ENCODE data around the gene PDP2. TPM values are rescaled to one million over a fixed set of nuclear protein-coding genes. Genes with fewer than 3 reads are reported as not detected.

Gene PDP2
- total RNA-seq, 2 experiments from 2014 or later, result 3.3 to 5.9 TPM

- ATAC-seq (ENCODE audit: poor library complexity), result no peak
- H3K4me3 ChIP-seq (ENCODE audit: low read length), result no peak overlapping the region
- peaks cover 4% of the 10 kb centered on the region for H3K36me3 ChIP-seq (ENCODE audit: insufficient read depth, low read length)
- intact Hi-C loops (cut with DNase I, micrococcal nuclease), result no loop called here
- Mint-ChIP-seq H3K27me3 (no peaks in the 10 kb centered on the region), H3K36me3 (ENCODE audit: low read depth) (peaks cover 31% of the 10 kb centered on the region), H3K27ac (no peak overlapping the region), H3K9me3 (no peaks in the 10 kb centered on the region), H3K4me1 (ENCODE audit: low read depth) (peaks cover 29% of the 10 kb centered on the region), H3K4me3 (no peak overlapping the region)
- no peaks in the 10 kb centered on the region for H3K27me3 ChIP-seq (ENCODE audit: control insufficient read depth in 1 of 2, insufficient read depth in 2 of 2, low read length in 2 of 2)
- H3K9me3 ChIP-seq (ENCODE audit: control insufficient read depth in 1 of 2, insufficient read depth in 1 of 2, low read length in 2 of 2), result no peaks in the 10 kb centered on the region
- TF ChIP-seq, protein P1, sequence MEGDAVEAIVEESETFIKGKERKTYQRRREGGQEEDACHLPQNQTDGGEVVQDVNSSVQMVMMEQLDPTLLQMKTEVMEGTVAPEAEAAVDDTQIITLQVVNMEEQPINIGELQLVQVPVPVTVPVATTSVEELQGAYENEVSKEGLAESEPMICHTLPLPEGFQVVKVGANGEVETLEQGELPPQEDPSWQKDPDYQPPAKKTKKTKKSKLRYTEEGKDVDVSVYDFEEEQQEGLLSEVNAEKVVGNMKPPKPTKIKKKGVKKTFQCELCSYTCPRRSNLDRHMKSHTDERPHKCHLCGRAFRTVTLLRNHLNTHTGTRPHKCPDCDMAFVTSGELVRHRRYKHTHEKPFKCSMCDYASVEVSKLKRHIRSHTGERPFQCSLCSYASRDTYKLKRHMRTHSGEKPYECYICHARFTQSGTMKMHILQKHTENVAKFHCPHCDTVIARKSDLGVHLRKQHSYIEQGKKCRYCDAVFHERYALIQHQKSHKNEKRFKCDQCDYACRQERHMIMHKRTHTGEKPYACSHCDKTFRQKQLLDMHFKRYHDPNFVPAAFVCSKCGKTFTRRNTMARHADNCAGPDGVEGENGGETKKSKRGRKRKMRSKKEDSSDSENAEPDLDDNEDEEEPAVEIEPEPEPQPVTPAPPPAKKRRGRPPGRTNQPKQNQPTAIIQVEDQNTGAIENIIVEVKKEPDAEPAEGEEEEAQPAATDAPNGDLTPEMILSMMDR (IDR thresholded peaks at IDR 0.05), result no peak
- peaks cover 10% of the 10 kb centered on the region for H3K4me1 ChIP-seq (ENCODE audit: insufficient read depth, low read length)
- H3K27ac ChIP-seq (ENCODE audit: low read depth in 1 of 2, low read length in 2 of 2), result no peak overlapping the region
- POLR2A ChIA-PET, result no interaction called here
- CTCF ChIA-PET, result interaction anchor here (0.6 to 2.2 kb wide), 2 partner anchors 18 to 381 kb away, joined by 4 to 5 read pairs; no protein-coding TSS in a partner anchor
- DNase-seq, result no peak
Measured at GRCh38 chr16:66890799-66891198, 10.5 kb downstream of the PDP2 start.

- intact Hi-C loops (cut with DNase I, micrococcal nuclease), result no loop called here
- Histone ChIP-seq H3K4me1 (ENCODE audit: insufficient read depth, low read length) (peaks cover 10% of the 10 kb centered on the region), H3K4me3 (ENCODE audit: low read length) (no peak overlapping the region), H3K36me3 (ENCODE audit: insufficient read depth, low read length) (no peaks in the 10 kb centered on the region), H3K27me3 (ENCODE audit: control insufficient read depth in 1 of 2, insufficient read depth in 2 of 2, low read length in 2 of 2) (no peaks in the 10 kb centered on the region), H3K27ac (ENCODE audit: low read depth in 1 of 2, low read length in 2 of 2) (no peak overlapping the region), H3K9me3 (ENCODE audit: control insufficient read depth in 1 of 2, insufficient read depth in 1 of 2, low read length in 2 of 2) (no peaks in the 10 kb centered on the region)
- no peak for ATAC-seq (ENCODE audit: poor library complexity)
- Mint-ChIP-seq H3K36me3 (ENCODE audit: low read depth) (peaks cover 28% of the 10 kb centered on the region), H3K27me3 (no peaks in the 10 kb centered on the region), H3K27ac (no peak overlapping the region), H3K4me1 (ENCODE audit: low read depth) (peaks cover 26% of the 10 kb centered on the region), H3K9me3 (no peaks in the 10 kb centered on the region), H3K4me3 (no peak overlapping the region)
- TF ChIP-seq, protein P1 (IDR thresholded peaks at IDR 0.05), result no peak
- ChIA-PET CTCF (no interaction called here), POLR2A (no interaction called here)
- no peak for DNase-seq
Measured at GRCh38 chr16:66891360-66891759, 11.0 kb downstream of the PDP2 start.

GRCh38 chr16:66891797-66892196 is 11.5 kb downstream of the PDP2 start:
- no peaks in the 10 kb centered on the region for H3K27me3 Mint-ChIP-seq
- Histone ChIP-seq H3K27me3 (ENCODE audit: control insufficient read depth in 1 of 2, insufficient read depth in 2 of 2, low read length in 2 of 2) (no peaks in the 10 kb centered on the region), H3K4me1 (ENCODE audit: insufficient read depth, low read length) (peaks cover 10% of the 10 kb centered on the region), H3K27ac (ENCODE audit: low read depth in 1 of 2, low read length in 2 of 2) (no peak overlapping the region), H3K4me3 (ENCODE audit: low read length) (no peak overlapping the region), H3K36me3 (ENCODE audit: insufficient read depth, low read length) (no peaks in the 10 kb centered on the region), H3K9me3 (ENCODE audit: control insufficient read depth in 1 of 2, insufficient read depth in 1 of 2, low read length in 2 of 2) (no peaks in the 10 kb centered on the region)
- H3K9me3 Mint-ChIP-seq, result no peaks in the 10 kb centered on the region
- H3K4me3 Mint-ChIP-seq, result no peak overlapping the region
- H3K36me3 Mint-ChIP-seq (ENCODE audit: low read depth), result peaks cover 24% of the 10 kb centered on the region
- CTCF ChIA-PET, result interaction anchor here (2.0 kb wide), 1 partner anchor 19 kb away, joined by 5 read pairs; no protein-coding TSS in a partner anchor
- POLR2A ChIA-PET, result no interaction called here
- no peak for ATAC-seq (ENCODE audit: poor library complexity)
- peaks cover 22% of the 10 kb centered on the region for H3K4me1 Mint-ChIP-seq (ENCODE audit: low read depth)
- intact Hi-C loops (cut with DNase I, micrococcal nuclease), result no loop called here
- no peak overlapping the region for H3K27ac Mint-ChIP-seq
- DNase-seq, result no peak
- TF ChIP-seq, protein P1 (IDR thresholded peaks at IDR 0.05), result no peak

All from CD4-positive, alpha-beta T cell (primary cell).